DND-41 (cell line): ENCODE results near the gene LLPH.
"Not testable (repeated sequence)": the region's sequence is repeated elsewhere in the genome, so short reads cannot be mapped to it uniquely, and the experiment has no call there.

Experiments used
- ATAC-seq: fragments of 200-7000 bp; cut with Tn5 transposase; 3 replicates; pipeline ENCODE4 v1.9.1; 2021; ENCODE audit warnings: low read depth; ENCODE audit not compliant: insufficient read depth
- DNase-seq: peaks from one replicate; pipeline ENCODE4 v3.0.0-alpha.2; 2020
- H2AFZ ChIP-seq: 2 replicates; pipeline ENCODE4 v1.6.0; 2012; ENCODE audit warnings: low read depth, low read length
- H3K27ac ChIP-seq: 2 replicates; pipeline ENCODE4 v1.5.1; 2012; ENCODE audit warnings: low read length, inconsistent platforms
- H3K27me3 ChIP-seq: fragments of 200-600 bp; sonication (generic); 2 replicates; pipeline ENCODE4 v1.6.0; 2012; ENCODE audit warnings: low read length, mild to moderate bottlenecking, inconsistent platforms; ENCODE audit not compliant: insufficient read depth, poor library complexity
- H3K36me3 ChIP-seq: 2 replicates; pipeline ENCODE4 v1.5.1; 2012; ENCODE audit warnings: low read length, inconsistent platforms; ENCODE audit not compliant: insufficient read depth
- H3K4me1 ChIP-seq: 2 replicates; pipeline ENCODE4 v1.5.1; 2012; ENCODE audit warnings: mild to moderate bottlenecking, low read length; ENCODE audit not compliant: insufficient read depth
- H3K4me2 ChIP-seq: 2 replicates; pipeline ENCODE4 v1.6.0; 2012; ENCODE audit warnings: mild to moderate bottlenecking, moderate library complexity, low read length, inconsistent platforms; ENCODE audit not compliant: insufficient read depth
- H3K4me3 ChIP-seq, 2 experiments: fragments of 200-600 bp in 1 of 2; shearing (Covaris generic) in 1 of 2; 2 replicates each; pipeline ENCODE4 v1.5.1; 2012 to 2016; ENCODE audit warnings: inconsistent platforms in 2 of 2, low read length in 2 of 2, mild to moderate bottlenecking in 2 of 2, low read depth in 1 of 2, moderate library complexity in 1 of 2
- H3K79me2 ChIP-seq: 2 replicates; pipeline ENCODE4 v1.6.0; 2012; ENCODE audit warnings: low read length, inconsistent platforms; ENCODE audit not compliant: insufficient read depth
- H3K9ac ChIP-seq: 2 replicates; pipeline ENCODE4 v1.6.0; 2012; ENCODE audit warnings: low read depth, mild to moderate bottlenecking, inconsistent platforms, low read length, moderate library complexity
- H3K9me3 ChIP-seq: 2 replicates; pipeline ENCODE4 v1.5.1; 2012; ENCODE audit warnings: low read length, moderate library complexity, mild to moderate bottlenecking, inconsistent platforms; ENCODE audit not compliant: insufficient read depth, severe bottlenecking
- H4K20me1 ChIP-seq: 2 replicates; pipeline ENCODE4 v1.6.0; 2012; ENCODE audit warnings: low read length; ENCODE audit not compliant: insufficient read depth
- EZH2 ChIP-seq: IDR thresholded peaks from 3 replicates; pipeline ENCODE4 v1.6.1; 2012; ENCODE audit warnings: borderline replicate concordance, low read depth, mild to moderate bottlenecking, moderate library complexity, low read length, inconsistent platforms; ENCODE audit not compliant: severe bottlenecking
- TF ChIP-seq, protein P1 (sequence below): IDR thresholded peaks from 2 replicates; pipeline ENCODE4 v1.5.1; 2012; ENCODE audit warnings: borderline replicate concordance, low read length, moderate library complexity, mild to moderate bottlenecking; ENCODE audit not compliant: poor library complexity, severe bottlenecking; ENCODE audit errors: extremely low read depth

LLPH gene

DNA sequence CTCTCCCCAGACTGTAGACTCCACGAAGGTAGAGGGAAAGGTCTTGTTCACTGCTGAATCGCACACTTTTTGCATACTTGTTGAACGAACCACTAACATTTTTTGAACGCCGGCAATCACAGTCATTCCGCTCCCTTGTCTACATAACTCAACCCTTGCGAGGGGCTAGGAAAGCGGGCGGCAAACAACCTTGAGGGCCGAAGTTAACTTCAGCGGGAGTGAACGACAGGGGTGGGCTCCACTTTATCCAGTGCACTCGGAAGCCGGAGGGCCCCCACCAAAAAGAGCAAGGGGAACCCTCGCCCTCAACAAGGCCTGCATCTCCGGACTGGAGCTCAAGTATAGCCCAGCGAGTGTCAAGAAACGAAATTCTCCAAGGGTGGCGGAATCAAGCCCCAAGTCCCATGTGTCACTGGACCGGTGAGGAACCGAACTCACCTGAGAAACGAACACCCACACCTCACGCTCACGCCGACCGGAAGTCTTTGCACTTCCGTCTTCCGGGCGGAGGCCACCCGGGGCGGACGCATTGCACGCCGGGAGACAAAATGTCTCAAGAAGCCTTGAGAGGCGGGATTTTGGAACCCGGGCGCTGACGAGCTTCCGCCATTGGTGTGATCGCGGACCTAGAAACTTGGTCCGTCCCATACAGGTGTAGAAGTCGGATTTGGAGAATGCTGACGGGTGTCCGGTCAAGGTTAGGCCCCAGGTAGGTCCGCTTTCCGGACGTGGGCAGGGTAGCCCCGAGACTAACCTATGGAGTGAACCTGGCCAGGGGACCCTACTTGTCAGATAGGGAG is at the start of gene LLPH:
Gene LLPH, minus strand, starts transcription at position 484 of the 800 bp plus-strand sequence. CDS start 1,644 bp downstream, outside the sequence.
- Histone ChIP-seq H4K20me1 (peaks cover 2% of the 10 kb centered on the region; the same call in 1 of the 2 replicates), H3K9me3 (no peaks in the 10 kb centered on the region), H3K27ac (peak within 1 kb of the TSS; percentile 87), H3K36me3 (peaks cover 44% of the 10 kb centered on the region), H2AFZ (peak within 1 kb of the TSS; percentile 92), H3K4me3 (peak within 1 kb of the TSS; percentile 57 to 76), H3K27me3 (no peaks in the 10 kb centered on the region), H3K4me2 (peak within 1 kb of the TSS; percentile 94), H3K4me1 (peaks cover 44% of the 10 kb centered on the region), H3K79me2 (peaks cover 67% of the 10 kb centered on the region), H3K9ac (peak within 1 kb of the TSS; percentile 72)
- no peak for TF ChIP-seq EZH2
- TF ChIP-seq, protein P1, sequence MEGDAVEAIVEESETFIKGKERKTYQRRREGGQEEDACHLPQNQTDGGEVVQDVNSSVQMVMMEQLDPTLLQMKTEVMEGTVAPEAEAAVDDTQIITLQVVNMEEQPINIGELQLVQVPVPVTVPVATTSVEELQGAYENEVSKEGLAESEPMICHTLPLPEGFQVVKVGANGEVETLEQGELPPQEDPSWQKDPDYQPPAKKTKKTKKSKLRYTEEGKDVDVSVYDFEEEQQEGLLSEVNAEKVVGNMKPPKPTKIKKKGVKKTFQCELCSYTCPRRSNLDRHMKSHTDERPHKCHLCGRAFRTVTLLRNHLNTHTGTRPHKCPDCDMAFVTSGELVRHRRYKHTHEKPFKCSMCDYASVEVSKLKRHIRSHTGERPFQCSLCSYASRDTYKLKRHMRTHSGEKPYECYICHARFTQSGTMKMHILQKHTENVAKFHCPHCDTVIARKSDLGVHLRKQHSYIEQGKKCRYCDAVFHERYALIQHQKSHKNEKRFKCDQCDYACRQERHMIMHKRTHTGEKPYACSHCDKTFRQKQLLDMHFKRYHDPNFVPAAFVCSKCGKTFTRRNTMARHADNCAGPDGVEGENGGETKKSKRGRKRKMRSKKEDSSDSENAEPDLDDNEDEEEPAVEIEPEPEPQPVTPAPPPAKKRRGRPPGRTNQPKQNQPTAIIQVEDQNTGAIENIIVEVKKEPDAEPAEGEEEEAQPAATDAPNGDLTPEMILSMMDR, result no peak
- ATAC-seq, result peak; percentile 97
- DNase-seq, result peak; percentile 88

DNA sequence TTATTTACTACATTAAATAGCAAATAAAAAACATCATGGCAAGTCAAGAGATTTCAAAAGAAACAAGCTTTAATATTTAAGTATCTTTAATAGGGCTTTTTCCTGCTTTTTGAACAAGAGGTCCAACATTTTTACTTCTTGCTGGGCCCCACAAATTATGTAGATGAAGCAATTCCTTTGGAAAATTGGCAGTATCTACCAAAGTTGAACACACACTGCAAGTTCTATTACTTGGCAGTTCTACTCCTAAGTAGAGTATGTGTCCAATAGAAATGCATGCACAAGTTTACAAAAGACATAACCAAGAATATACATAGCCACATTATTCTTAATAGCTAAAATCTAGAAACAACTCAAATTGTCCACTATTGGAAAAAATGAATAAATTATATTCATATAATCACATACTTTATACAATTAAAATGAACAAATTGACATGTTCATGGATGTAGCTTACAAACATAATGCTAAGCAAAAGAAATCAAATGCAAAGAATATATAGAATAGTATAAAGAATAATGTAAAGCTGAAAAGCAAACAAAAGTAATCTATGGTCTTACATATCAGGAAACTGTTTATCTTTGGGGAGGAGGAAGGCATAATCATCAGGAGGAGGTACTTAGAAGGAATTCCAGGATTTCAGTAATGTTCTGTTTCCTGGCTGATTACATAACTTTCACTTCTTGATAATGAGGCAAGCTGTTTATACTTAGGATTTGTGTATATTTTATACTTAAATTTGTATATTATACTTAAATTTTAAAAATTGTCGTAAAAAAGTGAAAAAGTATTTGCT is 45.8 kb upstream of the LLPH start:
- ATAC-seq, result no peak
- no peaks in the 10 kb centered on the region for H3K79me2 ChIP-seq

GRCh38 chr12:66174391-66175325 is 44.1 kb upstream of the LLPH start:
- H3K79me2 ChIP-seq, H3K4me1 ChIP-seq, H3K27me3 ChIP-seq, H3K36me3 ChIP-seq, H3K9me3 ChIP-seq, H4K20me1 ChIP-seq, H3K4me2 ChIP-seq, H3K9ac ChIP-seq, H3K4me3 ChIP-seq, ATAC-seq, H2AFZ ChIP-seq, H3K27ac ChIP-seq: not testable (repeated sequence)
- DNase-seq, result peak; percentile 37

More for the DNA sequence above, 45.8 kb upstream of the LLPH start:
- H3K27ac ChIP-seq, result no peak overlapping the region
- no peak overlapping the region for H3K4me3 ChIP-seq
- no peak for DNase-seq
- H3K27me3 ChIP-seq, result no peaks in the 10 kb centered on the region
- no peaks in the 10 kb centered on the region for H3K4me1 ChIP-seq
- H2AFZ ChIP-seq, result no peak overlapping the region
- H4K20me1 ChIP-seq, result no peaks in the 10 kb centered on the region
- no peak overlapping the region for H3K4me2 ChIP-seq
- no peaks in the 10 kb centered on the region for H3K36me3 ChIP-seq
- H3K9ac ChIP-seq, result no peak overlapping the region
- TF ChIP-seq EZH2, result no peak
- TF ChIP-seq, protein P1, result no peak
- H3K9me3 ChIP-seq, result peaks cover 6% of the 10 kb centered on the region
